ENCODE results near the gene AK9. TPM values are rescaled to one million over a fixed set of nuclear protein-coding genes. Genes with fewer than 3 reads are reported as not detected.
"Not testable (repeated sequence)": the region's sequence is repeated elsewhere in the genome, so short reads cannot be mapped to it uniquely, and the experiment has no call there.

The AK9 gene
- total RNA-seq, 2 experiments from 2014 or later = 2.9 to 3.1 TPM

DNA sequence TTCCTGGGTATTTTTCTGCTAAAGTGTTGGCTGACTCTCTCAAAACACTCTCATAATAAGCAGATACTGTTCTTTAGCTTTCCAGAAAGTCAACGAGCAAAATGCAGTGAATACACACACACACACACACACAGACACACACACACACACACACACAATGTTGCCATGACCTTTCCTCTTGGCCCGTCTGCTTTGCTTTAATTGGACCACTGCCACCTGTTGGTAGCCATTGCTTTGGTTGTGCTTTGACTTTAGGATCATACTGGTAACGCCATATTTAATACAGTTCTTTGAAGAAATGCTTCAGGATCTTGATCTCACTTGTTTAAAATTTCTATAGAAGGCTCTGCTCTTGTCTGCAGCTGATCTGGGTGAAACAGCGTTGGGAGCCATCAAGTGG lies 4.5 kb upstream of the AK9 start:
- no peak for ATAC-seq

DNA sequence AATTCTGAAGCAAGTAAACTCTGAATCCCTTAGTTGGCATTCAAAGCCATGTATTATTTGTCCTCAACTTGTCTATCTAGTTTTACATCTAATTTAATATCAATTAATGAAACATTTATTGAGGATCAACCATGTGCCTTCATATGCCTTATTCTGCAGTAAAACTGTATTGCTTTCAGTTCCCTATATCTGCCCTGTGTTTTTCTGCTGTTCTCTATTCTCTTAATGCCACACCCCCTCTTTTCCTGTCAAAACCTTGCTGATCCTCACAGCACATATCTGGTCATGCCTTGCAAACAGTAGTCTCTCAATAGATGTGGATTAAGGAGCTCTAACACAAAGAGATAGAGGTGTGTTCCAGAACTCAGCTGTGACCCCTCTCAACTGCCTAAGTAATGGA lies 2.1 kb upstream of the AK9 start:
- CTCF ChIA-PET = interaction anchor here (0.6 to 4.8 kb wide), 4 partner anchors 12 to 583 kb away, joined by 3 to 34 read pairs (median 6); no protein-coding TSS in a partner anchor
- POLR2A ChIA-PET = no interaction called here
- H3K4me3 Mint-ChIP-seq = no peak overlapping the region
- peaks cover 5% of the 10 kb centered on the region for H3K36me3 Mint-ChIP-seq (ENCODE audit: low read depth)
- ATAC-seq (no peak), DNase-seq (no peak)
- no peaks in the 10 kb centered on the region for H3K9me3 Mint-ChIP-seq (ENCODE audit: insufficient read depth)
- peaks cover 14% of the 10 kb centered on the region for H3K4me1 Mint-ChIP-seq (ENCODE audit: low read depth)
- H3K27ac Mint-ChIP-seq = no peak overlapping the region
- H3K27me3 Mint-ChIP-seq (ENCODE audit: low read depth) = no peaks in the 10 kb centered on the region

More for the DNA sequence above, 4.5 kb upstream of the AK9 start:
- Mint-ChIP-seq H3K9me3 (ENCODE audit: insufficient read depth) (no peaks in the 10 kb centered on the region), H3K27me3 (ENCODE audit: low read depth) (no peaks in the 10 kb centered on the region), H3K27ac (no peak overlapping the region), H3K36me3 (ENCODE audit: low read depth) (peaks cover 5% of the 10 kb centered on the region), H3K4me1 (ENCODE audit: low read depth) (peaks cover 8% of the 10 kb centered on the region), H3K4me3 (no peak overlapping the region)
- DNase-seq = no peak
- ChIA-PET CTCF (interaction anchor here (0.9 to 3.0 kb wide), 3 partner anchors 9 to 344 kb away, joined by 3 to 17 read pairs (median 5); no protein-coding TSS in a partner anchor), POLR2A (no interaction called here)

DNA sequence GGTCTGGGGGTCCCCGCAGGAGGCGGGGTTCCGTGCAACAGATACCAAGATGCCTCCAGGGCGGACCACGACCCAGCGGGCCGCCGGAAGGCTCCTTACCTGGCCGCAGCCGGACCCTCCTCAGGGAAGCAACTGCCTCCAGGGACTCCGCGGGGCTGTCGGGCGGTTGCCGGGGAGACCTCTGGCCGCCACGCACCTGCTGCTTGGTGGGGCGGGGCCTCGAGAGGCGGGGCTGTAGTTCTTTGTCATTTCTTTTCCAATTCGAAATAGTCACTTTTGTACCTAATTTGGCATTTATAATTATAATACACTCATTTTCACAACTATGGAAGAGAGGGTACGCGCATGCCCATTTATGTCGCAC lies 647 bp downstream of the AK9 start:
- peak overlapping the region; percentile 90 for H3K4me3 Mint-ChIP-seq
- H3K27me3 Mint-ChIP-seq (ENCODE audit: low read depth) = no peaks in the 10 kb centered on the region
- DNase-seq (peak; percentile 72), ATAC-seq (peak; percentile 60)
- H3K27ac Mint-ChIP-seq = peak overlapping the region; percentile 88
- ChIA-PET CTCF (interaction anchor here (1.0 to 4.8 kb wide), 5 partner anchors 10 to 349 kb away, joined by 3 to 34 read pairs (median 5); partner anchors contain the start of genes PPIL6 and SMPD2), POLR2A (interaction anchor here (1.2 kb wide), 1 partner anchor 350 kb away, joined by 3 read pairs; no protein-coding TSS in a partner anchor)
- peaks cover 16% of the 10 kb centered on the region for H3K4me1 Mint-ChIP-seq (ENCODE audit: low read depth)
- no peaks in the 10 kb centered on the region for H3K36me3 Mint-ChIP-seq (ENCODE audit: low read depth)
- H3K9me3 Mint-ChIP-seq (ENCODE audit: insufficient read depth) = no peaks in the 10 kb centered on the region

DNA sequence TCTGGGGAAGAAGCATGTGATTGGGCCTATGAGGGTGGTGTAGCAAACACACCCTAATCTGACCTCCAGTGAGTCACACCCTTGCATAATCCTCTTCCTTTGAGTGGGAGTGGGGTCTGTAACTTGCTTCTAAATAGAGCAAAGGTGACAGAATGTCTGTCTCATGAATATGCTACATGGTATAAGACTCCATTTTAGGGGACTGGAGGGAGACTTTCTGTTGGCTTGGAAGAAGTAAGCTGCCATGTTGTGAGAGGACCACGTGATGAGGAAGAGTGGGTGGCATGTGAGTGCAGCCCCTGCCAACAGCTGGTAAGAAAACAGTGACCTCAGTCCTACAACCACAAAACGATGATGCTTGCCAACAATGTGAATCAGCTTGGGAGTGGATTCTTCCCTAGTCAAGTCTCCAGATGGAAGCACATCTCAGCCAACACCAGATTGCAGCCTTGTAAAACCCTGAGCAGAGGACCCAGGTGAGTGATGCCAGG lies 3.7 kb downstream of the AK9 start:
- no peaks in the 10 kb centered on the region for H3K36me3 Mint-ChIP-seq (ENCODE audit: low read depth)
- DNase-seq (no peak), ATAC-seq (no peak)
- peaks cover 14% of the 10 kb centered on the region for H3K4me1 Mint-ChIP-seq (ENCODE audit: low read depth)
- H3K27ac Mint-ChIP-seq = no peak overlapping the region
- H3K4me3 Mint-ChIP-seq = no peak overlapping the region
- CTCF ChIA-PET = interaction anchor here (0.6 to 2.1 kb wide), 3 partner anchors 32 to 352 kb away, joined by 3 to 14 read pairs (median 3); no protein-coding TSS in a partner anchor
- no peaks in the 10 kb centered on the region for H3K9me3 Mint-ChIP-seq (ENCODE audit: insufficient read depth)
- POLR2A ChIA-PET = no interaction called here
- no peaks in the 10 kb centered on the region for H3K27me3 Mint-ChIP-seq (ENCODE audit: low read depth)

DNA sequence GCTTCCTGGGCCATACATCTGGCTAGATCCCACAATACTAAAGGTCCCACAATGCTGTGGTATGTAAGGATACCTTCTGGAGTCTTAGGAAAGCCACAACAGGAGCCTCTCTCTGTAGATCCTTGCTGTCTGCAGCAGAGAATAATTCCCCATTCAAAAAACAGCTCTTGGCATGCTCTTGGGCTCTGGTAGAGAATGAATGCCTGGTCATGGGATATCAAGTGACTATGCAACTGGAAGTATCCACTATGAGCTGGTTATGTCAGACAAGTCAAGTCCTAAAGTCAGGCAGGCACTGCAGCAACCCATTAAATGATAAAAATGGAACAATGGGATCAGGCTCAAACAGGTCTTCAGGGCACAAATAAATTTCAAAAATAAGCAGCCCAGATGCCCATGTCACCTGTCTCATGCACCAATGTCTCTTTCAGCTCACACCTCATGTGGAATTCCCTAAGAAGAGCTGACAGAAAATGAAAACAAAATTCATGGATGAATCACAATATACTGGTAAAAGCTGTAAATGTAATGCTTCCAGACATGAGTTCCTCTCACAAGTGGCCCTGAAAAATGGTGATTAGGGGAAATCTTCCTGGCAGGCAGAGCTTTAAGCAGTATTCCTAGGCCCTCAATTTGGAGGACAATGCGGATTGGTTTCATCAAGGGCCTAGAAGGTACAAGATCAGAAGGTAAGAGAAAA lies 4.3 kb downstream of the AK9 start:
- H3K4me1 Mint-ChIP-seq (ENCODE audit: low read depth) = peaks cover 10% of the 10 kb centered on the region
- no peak overlapping the region for H3K4me3 Mint-ChIP-seq
- POLR2A ChIA-PET = no interaction called here
- no peak overlapping the region for H3K27ac Mint-ChIP-seq
- H3K27me3 Mint-ChIP-seq (ENCODE audit: low read depth) = no peaks in the 10 kb centered on the region
- ATAC-seq = no peak
- no peak for DNase-seq
- CTCF ChIA-PET = interaction anchor here (1.0 to 2.1 kb wide), 3 partner anchors 74 to 703 kb away, joined by 3 to 14 read pairs (median 3); no protein-coding TSS in a partner anchor
- H3K9me3 Mint-ChIP-seq (ENCODE audit: insufficient read depth) = no peaks in the 10 kb centered on the region
- peaks cover 1% of the 10 kb centered on the region for H3K36me3 Mint-ChIP-seq (ENCODE audit: low read depth)

DNA sequence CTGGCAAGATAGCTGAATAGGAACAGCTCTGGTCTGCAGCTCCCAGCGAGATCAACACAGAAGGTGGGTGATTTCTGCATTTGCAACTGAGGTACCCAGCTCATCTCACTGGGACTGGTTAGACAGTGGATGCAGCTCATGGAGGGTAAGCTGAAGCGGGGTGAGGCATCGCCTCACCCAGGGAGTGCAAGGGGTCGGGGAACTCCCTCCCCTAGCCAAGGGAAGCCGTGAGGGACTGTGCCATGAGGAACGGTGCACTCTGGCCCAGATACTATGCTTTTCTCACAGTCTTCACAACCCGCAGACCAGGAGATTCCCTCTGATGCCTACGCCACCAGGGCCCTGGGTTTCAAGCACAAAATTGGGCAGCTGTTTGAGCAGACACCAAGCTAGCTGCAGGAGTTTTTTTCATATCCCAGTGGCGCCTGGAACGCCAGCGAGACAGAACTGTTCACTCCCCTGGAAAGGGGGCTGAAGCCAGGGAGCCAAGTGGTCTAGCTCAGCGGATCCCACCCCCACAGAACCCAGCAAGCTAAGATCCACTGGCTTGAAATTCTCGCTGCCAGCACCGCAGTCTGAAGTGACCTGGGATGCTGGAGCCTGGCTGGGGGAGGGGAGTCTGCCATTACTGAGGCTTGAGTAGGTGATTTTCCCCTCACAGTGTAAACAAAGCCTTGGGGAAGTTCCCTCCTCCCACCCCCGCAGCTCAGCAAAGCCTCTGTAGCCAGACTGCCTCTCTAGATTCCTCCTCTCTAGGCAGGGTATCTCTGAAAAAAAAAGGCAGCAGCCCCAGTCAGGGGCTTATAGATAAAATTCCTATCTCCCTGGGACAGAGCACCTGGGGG lies 12.1 kb downstream of the AK9 start:
- H3K27ac Mint-ChIP-seq; H3K27me3 Mint-ChIP-seq (ENCODE audit: low read depth); H3K4me1 Mint-ChIP-seq (ENCODE audit: low read depth); DNase-seq; H3K36me3 Mint-ChIP-seq (ENCODE audit: low read depth); H3K4me3 Mint-ChIP-seq; POLR2A ChIA-PET; ATAC-seq; H3K9me3 Mint-ChIP-seq (ENCODE audit: insufficient read depth): not testable (repeated sequence)
- CTCF ChIA-PET = interaction anchor here (0.6 to 1.9 kb wide), 3 partner anchors 12 to 361 kb away, joined by 3 to 5 read pairs (median 5); partner anchors contain the start of genes AK9 and FIG4

DNA sequence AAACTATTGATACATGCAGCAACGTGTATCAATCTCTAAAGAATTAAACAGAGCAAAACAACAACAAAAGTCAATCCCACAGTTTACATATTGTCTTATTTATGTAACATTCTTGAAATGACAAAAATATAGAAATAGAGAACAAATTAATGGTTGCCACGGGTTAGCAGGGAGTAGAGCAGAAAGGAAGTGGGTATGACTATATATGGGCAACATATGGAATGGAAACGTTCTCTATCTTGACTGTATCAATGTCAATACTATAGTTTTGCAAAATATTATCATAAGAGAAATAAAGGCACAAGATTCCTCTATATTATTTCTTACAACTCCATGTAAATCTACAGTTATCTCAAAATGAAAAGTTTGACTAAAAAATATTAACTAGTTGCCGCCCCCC lies 12.8 kb downstream of the AK9 start:
- H3K27me3 Mint-ChIP-seq (ENCODE audit: low read depth) = no peaks in the 10 kb centered on the region
- POLR2A ChIA-PET = no interaction called here
- ATAC-seq = no peak
- H3K27ac Mint-ChIP-seq = no peak overlapping the region
- no peak for DNase-seq
- H3K9me3 Mint-ChIP-seq (ENCODE audit: insufficient read depth) = no peaks in the 10 kb centered on the region
- CTCF ChIA-PET = interaction anchor here (0.6 to 1.9 kb wide), 3 partner anchors 13 to 362 kb away, joined by 3 to 5 read pairs (median 5); partner anchors contain the start of genes AK9 and FIG4
- H3K4me1 Mint-ChIP-seq (ENCODE audit: low read depth) = no peaks in the 10 kb centered on the region
- H3K36me3 Mint-ChIP-seq (ENCODE audit: low read depth) = peaks cover 2% of the 10 kb centered on the region
- H3K4me3 Mint-ChIP-seq = no peak overlapping the region

DNA sequence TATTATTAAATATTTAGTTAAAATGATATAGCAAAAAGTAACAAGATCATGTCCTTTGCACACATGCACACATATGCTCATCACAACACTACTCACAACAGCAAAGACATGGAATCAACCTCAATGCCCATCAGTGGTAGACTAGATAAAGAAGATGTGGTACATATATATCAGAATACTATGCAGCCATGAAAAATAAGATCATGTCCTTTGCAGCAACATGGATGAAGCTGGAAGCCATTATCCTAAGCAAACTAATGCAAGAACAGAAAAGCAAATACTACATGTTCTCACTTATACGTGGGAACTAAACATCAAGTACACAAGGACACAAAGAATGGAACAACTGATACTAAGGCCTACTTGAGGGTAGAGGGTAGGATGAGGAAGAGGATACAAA lies 14.3 kb downstream of the AK9 start:
- no peak for DNase-seq
- no peak overlapping the region for H3K27ac Mint-ChIP-seq
- H3K27me3 Mint-ChIP-seq (ENCODE audit: low read depth) = no peaks in the 10 kb centered on the region
- no peak overlapping the region for H3K4me3 Mint-ChIP-seq
- H3K4me1 Mint-ChIP-seq (ENCODE audit: low read depth) = no peaks in the 10 kb centered on the region
- POLR2A ChIA-PET = no interaction called here
- CTCF ChIA-PET = no interaction called here
- no peaks in the 10 kb centered on the region for H3K9me3 Mint-ChIP-seq (ENCODE audit: insufficient read depth)
- no peak for ATAC-seq
- H3K36me3 Mint-ChIP-seq (ENCODE audit: low read depth) = peaks cover under 1% of the 10 kb centered on the region

DNA sequence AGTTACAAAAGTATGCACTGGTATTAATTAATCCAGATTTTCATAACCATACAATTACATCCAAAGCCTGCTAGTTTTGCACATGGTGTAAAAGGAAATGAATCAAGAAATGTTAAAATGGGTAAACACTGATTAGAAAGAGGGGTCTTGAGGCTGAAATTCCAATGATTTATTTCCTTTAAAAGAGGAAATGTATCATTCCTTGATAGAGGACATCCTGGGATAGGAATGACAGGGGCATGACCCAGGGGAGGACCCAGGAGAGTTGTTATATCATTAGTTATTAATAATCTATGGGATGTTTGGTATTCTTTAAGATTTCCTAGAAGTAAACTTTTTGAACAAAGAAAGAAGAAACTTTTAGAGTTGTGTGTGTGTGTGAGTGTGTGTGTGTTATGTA lies 18.2 kb downstream of the AK9 start:
- H3K36me3 Mint-ChIP-seq (ENCODE audit: low read depth) = no peaks in the 10 kb centered on the region
- H3K27ac Mint-ChIP-seq = no peak overlapping the region
- ATAC-seq (no peak), DNase-seq (no peak)
- H3K4me1 Mint-ChIP-seq (ENCODE audit: low read depth) = no peaks in the 10 kb centered on the region
- CTCF ChIA-PET = no interaction called here
- H3K9me3 Mint-ChIP-seq (ENCODE audit: insufficient read depth) = no peaks in the 10 kb centered on the region
- H3K4me3 Mint-ChIP-seq = no peak overlapping the region
- H3K27me3 Mint-ChIP-seq (ENCODE audit: low read depth) = no peaks in the 10 kb centered on the region
- POLR2A ChIA-PET = no interaction called here

DNA sequence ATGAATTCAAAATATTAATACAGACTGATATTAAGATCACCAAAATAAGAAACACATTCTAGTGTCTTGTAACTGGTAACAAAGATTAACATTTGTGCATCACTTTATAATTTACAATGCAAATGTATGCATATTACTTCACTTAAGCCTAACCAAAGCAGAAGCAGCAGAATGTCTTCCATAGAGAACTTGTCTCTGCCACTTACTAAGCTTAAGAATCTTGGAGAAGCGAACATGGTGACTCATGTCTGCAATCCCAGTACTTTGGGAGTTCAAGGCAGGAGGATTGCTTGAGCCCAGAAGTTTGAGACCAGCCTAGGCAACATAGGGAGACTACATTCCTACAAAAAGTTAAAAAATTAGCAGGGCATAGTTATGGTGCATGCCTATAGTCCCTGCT lies 18.8 kb downstream of the AK9 start:
- ChIA-PET CTCF (interaction anchor here (0.7 kb wide), 1 partner anchor 217 kb away, joined by 3 read pairs; no protein-coding TSS in a partner anchor), POLR2A (no interaction called here)
- ATAC-seq (no peak), DNase-seq (no peak)
- Mint-ChIP-seq H3K36me3 (ENCODE audit: low read depth) (no peaks in the 10 kb centered on the region), H3K27ac (no peak overlapping the region), H3K4me3 (no peak overlapping the region), H3K9me3 (ENCODE audit: insufficient read depth) (no peaks in the 10 kb centered on the region), H3K4me1 (ENCODE audit: low read depth) (no peaks in the 10 kb centered on the region), H3K27me3 (ENCODE audit: low read depth) (no peaks in the 10 kb centered on the region)

DNA sequence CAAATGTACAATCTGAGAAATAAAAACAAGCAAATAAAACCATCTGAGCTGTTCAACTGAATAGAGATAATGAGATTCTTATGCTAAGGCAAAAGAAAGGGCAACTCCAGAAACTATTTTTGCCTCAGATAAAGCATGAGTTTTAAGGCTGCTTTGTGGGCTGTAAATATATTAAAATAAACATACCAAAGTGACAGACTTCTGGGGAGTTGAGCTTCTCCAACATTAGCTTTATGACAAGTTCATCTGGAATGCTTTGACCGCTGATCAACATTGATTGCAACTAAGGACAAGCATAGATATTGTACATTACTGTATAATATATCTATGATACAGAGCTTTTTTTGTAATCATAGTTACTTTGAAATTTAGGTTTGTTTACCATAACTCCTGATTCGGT lies 19.3 kb downstream of the AK9 start:
- ATAC-seq (no peak), DNase-seq (no peak)
- Mint-ChIP-seq H3K36me3 (ENCODE audit: low read depth) (no peaks in the 10 kb centered on the region), H3K27me3 (ENCODE audit: low read depth) (no peaks in the 10 kb centered on the region), H3K4me1 (ENCODE audit: low read depth) (no peaks in the 10 kb centered on the region), H3K9me3 (ENCODE audit: insufficient read depth) (no peaks in the 10 kb centered on the region), H3K4me3 (no peak overlapping the region), H3K27ac (no peak overlapping the region)
- CTCF ChIA-PET = interaction anchor here (0.7 kb wide), 1 partner anchor 218 kb away, joined by 3 read pairs; no protein-coding TSS in a partner anchor
- POLR2A ChIA-PET = no interaction called here

DNA sequence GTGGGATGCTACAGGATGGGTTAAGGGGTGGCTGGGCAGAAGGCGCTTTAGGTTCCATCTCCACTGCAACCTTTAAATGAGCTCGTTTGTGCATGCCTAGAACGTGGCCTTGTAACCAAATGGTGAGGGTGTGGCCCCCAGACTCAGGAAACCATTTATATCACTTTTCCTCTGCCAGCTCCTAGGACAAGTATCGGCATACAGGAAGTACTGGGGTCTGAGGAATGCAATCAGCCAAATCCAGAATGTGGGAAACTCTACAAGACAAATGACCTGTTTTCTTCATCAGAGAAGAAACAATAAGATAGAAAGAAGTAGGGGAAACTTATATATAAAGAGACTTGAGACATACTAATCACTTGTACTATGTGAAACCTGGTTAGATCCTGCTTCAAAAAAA lies 21.2 kb downstream of the AK9 start:
- ATAC-seq = no peak

More for the DNA sequence above, 21.2 kb downstream of the AK9 start:
- Mint-ChIP-seq H3K9me3 (ENCODE audit: insufficient read depth) (no peaks in the 10 kb centered on the region), H3K36me3 (ENCODE audit: low read depth) (no peaks in the 10 kb centered on the region), H3K4me3 (no peak overlapping the region), H3K27me3 (ENCODE audit: low read depth) (no peaks in the 10 kb centered on the region), H3K27ac (no peak overlapping the region), H3K4me1 (ENCODE audit: low read depth) (no peaks in the 10 kb centered on the region)
- ChIA-PET CTCF (no interaction called here), POLR2A (no interaction called here)
- no peak for DNase-seq

Data from activated CD8-positive, alpha-beta T cell treated with anti-CD3 and anti-CD28 coated beads, Interleukin-2, amount 10 ng/mL, durations not matched to agents 7 days and 5 days (primary cell).